ENCODE results near the gene KLF6.
"Not testable (repeated sequence)": the region's sequence is repeated elsewhere in the genome, so short reads cannot be mapped to it uniquely, and the experiment has no call there.

Gene KLF6

GRCh38 chr10:3756360-3756740 is 28.7 kb downstream of the KLF6 start:
- DNase-seq (ENCODE audit: low read depth) = no peak

GRCh38 chr10:3755440-3756359 is 29.3 kb downstream of the KLF6 start:
- no peak for DNase-seq (ENCODE audit: low read depth)

GRCh38 chr10:3754727-3755439 is 30.1 kb downstream of the KLF6 start:
- peak; percentile 37 for DNase-seq (ENCODE audit: low read depth)

- no peak for DNase-seq (ENCODE audit: low read depth)
Observed at GRCh38 chr10:3750854-3751253, 34.2 kb downstream of the KLF6 start.

- DNase-seq (ENCODE audit: low read depth) = no peak
Observed at GRCh38 chr10:3750006-3750816, 34.8 kb downstream of the KLF6 start.

GRCh38 chr10:3749600-3749999 is 35.4 kb downstream of the KLF6 start:
- DNase-seq (ENCODE audit: low read depth) = no peak

- no peak for DNase-seq (ENCODE audit: low read depth)
Observed at GRCh38 chr10:3749011-3749410, 36.0 kb downstream of the KLF6 start.

GRCh38 chr10:3748484-3748883 is 36.5 kb downstream of the KLF6 start:
- no peak for DNase-seq (ENCODE audit: low read depth)

- no peak for DNase-seq (ENCODE audit: low read depth)
Observed at GRCh38 chr10:3747984-3748383, 37.0 kb downstream of the KLF6 start.

GRCh38 chr10:3747248-3747960 is 37.6 kb downstream of the KLF6 start:
- DNase-seq (ENCODE audit: low read depth) = no peak

- no peak for DNase-seq (ENCODE audit: low read depth)
Observed at GRCh38 chr10:3746634-3747033, 38.4 kb downstream of the KLF6 start.

GRCh38 chr10:3745521-3745920 is 39.5 kb downstream of the KLF6 start:
- no peak for DNase-seq (ENCODE audit: low read depth)

- no peak for DNase-seq (ENCODE audit: low read depth)
Observed at GRCh38 chr10:3741688-3742461, 43.1 kb downstream of the KLF6 start.

- DNase-seq (ENCODE audit: low read depth) = no peak
Observed at GRCh38 chr10:3740157-3740871, 44.7 kb downstream of the KLF6 start.

GRCh38 chr10:3738855-3739350 is 46.1 kb downstream of the KLF6 start:
- no peak for DNase-seq (ENCODE audit: low read depth)

- no peak for DNase-seq (ENCODE audit: low read depth)
Observed at GRCh38 chr10:3737864-3738263, 47.1 kb downstream of the KLF6 start.

- DNase-seq (ENCODE audit: low read depth) = no peak
Observed at GRCh38 chr10:3735175-3735574, 49.8 kb downstream of the KLF6 start.

- no peak for DNase-seq (ENCODE audit: low read depth)
Observed at GRCh38 chr10:3734111-3734510, 50.9 kb downstream of the KLF6 start.

GRCh38 chr10:3732183-3732582 is 52.8 kb downstream of the KLF6 start:
- not testable (repeated sequence) for DNase-seq (ENCODE audit: low read depth)

GRCh38 chr10:3729397-3729976 is 55.5 kb downstream of the KLF6 start:
- DNase-seq (ENCODE audit: low read depth) = no peak
